HG02588 (cell line): ENCODE results near the gene SACM1L.

Experiments
- ATAC-seq: cut with Tn5 transposase; IDR thresholded peaks from one replicate; pipeline ENCODE4 v1.9.1; 2021; ENCODE audit warnings: mild to moderate bottlenecking, moderate library complexity; ENCODE audit not compliant: unreplicated experiment

SACM1L gene

DNA sequence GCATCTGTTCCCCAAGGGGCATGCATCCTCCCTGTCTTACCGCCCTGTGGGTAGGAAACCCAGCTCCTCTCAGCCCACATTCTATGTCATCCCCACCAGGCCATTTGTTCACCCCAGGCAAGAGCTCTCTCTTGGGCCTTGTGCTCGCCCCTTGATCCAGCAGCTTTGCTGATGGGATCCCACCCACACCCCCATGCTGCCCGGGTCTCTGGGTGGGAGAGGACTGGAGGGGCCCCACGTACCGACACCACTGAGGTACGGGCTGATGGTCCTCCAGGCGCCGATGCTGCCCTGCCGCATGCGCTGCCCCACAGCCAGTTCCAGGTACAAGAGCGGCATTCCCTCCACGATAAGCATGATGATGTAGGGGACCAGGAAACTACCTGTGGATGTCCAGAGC is 92.6 kb downstream of the SACM1L start:
- no peak for ATAC-seq

GRCh38 chr3:45782381-45782780 is 93.2 kb downstream of the SACM1L start:
- no peak for ATAC-seq

GRCh38 chr3:45783667-45784066 is 94.5 kb downstream of the SACM1L start:
- ATAC-seq: no peak

- ATAC-seq: no peak
These were observed 96.5 kb downstream of the SACM1L start for GRCh38 chr3:45785605-45786150.

DNA sequence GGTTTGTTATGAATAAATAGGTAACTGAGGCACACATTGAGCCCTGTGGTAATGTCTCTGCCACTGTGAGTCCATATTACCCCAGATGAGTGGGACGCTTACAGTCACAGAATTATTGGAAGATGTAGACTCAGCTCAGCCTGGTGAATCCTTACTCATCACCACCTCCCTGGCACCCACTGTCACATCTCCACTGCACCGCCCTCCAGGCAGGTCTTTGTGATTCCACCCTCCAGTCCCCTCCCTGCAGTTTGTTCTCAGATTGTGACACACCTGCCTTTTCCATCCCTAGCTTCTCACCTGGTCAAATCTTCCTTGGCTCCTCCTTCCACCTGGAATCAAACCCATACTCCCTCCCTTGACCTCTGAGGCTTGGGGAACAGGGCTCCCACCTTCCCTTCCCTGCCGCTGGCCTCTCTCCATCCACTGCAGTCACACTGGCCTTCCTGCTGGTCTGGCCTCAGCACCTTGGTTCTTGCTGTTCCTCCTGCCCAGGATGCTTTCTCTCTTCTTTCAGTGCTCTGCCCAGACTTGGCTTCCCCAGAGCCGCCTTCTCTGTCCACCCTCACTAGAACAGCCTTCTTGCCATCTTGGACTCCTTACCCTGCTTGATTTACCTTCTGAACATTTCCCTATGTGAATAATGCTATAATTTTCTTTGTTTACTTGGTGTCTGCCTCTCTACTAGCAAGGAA is 97.8 kb downstream of the SACM1L start:
- ATAC-seq: no peak

DNA sequence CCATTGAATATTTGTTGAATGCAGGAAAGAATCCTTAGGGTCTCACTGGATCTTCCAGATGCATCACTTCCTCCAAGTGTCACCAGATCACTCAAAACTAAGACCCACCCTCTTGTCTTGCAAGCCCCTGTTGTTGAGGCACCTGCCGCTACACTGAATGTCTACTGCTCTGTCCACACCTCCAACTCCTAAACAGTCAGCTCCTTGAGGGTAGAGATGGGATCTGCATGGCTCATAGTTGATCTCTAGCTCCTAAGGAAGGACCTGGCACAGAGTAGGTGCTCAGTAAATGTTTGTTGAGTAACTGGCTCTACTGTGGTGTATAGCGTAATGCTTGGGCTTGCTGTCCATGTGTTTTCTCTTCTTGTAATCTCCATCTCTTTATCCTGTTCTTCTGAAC is 98.4 kb downstream of the SACM1L start:
- ATAC-seq: no peak

- ATAC-seq: no peak
These were observed 100.1 kb downstream of the SACM1L start for GRCh38 chr3:45789235-45789812.

- ATAC-seq: no peak
These were observed 101.4 kb downstream of the SACM1L start for GRCh38 chr3:45790596-45790995.

DNA sequence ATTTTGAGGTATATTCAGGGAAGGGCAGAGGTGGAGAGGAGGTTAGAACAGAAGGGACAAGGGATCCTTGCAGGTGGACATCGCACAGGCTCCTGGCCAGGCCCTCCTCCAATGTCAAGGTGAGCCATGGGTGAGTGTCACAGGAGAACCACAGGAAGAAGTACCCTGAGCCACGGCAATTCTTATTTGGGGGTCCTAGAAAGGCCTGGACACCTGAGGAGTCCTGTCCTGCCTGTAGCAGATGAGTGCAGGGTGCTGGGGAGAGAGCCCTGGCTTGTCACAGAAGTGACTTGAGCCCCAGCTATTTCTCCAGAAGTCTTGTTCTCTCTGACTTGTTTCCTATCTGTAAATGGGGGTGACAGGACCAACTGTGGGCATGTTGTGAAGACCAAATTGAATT is 102.8 kb downstream of the SACM1L start:
- no peak for ATAC-seq

DNA sequence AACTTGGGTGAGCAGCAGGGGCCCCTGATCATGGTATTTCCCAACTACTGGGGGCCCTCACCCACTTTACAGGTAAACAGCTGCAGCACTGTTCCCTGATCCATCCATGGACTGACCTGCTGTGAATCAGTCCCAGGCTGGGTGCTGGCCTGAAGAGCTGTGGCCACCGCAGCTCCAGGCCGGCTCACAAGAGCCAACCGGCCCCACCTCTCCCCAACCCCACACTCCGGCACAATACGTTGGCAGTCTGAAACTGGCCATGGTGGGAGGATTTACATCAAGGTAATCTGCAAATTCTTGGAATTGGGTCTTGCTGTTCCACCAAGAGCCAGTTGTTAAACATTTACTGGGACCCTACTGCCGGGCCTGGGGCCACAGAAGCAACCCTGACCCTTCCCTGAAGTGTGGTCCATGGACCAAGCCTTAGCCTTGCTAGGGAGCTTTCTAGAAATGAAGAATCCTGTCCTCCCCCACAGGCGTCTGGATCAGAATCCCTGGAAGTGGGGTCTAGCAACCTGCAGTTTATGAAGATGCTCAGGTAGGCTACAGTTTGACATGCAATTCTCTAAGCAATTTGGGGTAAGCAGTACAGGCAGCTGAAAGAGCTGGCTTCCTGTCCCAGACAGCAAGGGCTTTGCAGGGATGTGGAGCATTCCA is 103.4 kb downstream of the SACM1L start:
- ATAC-seq: no peak

GRCh38 chr3:45793482-45794176 is 104.4 kb downstream of the SACM1L start:
- no peak for ATAC-seq

- no peak for ATAC-seq
These were observed 105.0 kb downstream of the SACM1L start for GRCh38 chr3:45794177-45794560.

DNA sequence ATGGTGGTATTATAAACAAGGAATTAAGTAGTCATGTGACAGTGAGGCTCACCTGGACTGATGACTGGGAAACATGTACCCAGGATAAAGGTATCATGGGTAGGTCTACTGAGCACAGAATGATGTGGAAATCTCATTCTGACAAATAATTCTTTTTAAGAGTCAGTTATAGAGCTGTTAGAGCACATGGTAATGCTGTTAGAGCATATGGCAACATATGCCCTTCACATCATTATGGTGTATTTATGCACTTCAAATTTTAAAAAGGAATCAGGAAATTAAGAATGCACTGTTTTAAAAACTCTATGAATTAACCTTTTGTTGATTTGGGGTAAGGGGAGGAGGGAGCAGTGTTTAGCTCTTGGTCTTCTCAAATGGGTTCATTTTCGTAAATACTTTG is 105.5 kb downstream of the SACM1L start:
- no peak for ATAC-seq
